SK-N-SH treated with all-trans-retinoic acid at 6 μM for 48 hours (cell line): ENCODE data around the gene KCNA10.

Experiments
- ATAC-seq: fragments of 200-7000 bp; cut with Tn5 transposase; 3 replicates; pipeline ENCODE4 v1.9.1; 2020; ENCODE audit warnings: mild to moderate bottlenecking, moderate library complexity
- ARNTL ChIP-seq: fragments of 450-650 bp; formaldehyde crosslinking; IDR thresholded peaks from 2 replicates; pipeline ENCODE4 v1.5.0; 2020; ENCODE audit warnings: low read depth, mild to moderate bottlenecking, moderate library complexity, borderline replicate concordance
- CREB5 ChIP-seq: fragments of 250-450 bp; sonication (Bioruptor Pico); IDR thresholded peaks from 2 replicates; pipeline ENCODE4 v1.5.1; 2020; ENCODE audit warnings: low read depth, mild to moderate bottlenecking, moderate library complexity
- CSDC2 ChIP-seq: fragments of 250-450 bp; sonication (Bioruptor Pico); IDR thresholded peaks from 2 replicates; pipeline ENCODE4 v1.5.0; 2020; ENCODE audit warnings: mild to moderate bottlenecking, moderate library complexity
- CSRNP3 ChIP-seq: fragments of 250-450 bp; sonication (Bioruptor Pico); IDR thresholded peaks from 2 replicates; pipeline ENCODE4 v1.5.1; 2021; ENCODE audit warnings: mild to moderate bottlenecking, moderate library complexity
- ESRRG ChIP-seq: fragments of 250-450 bp; sonication (Bioruptor Pico); IDR thresholded peaks from 2 replicates; pipeline ENCODE4 v1.6.1; 2021; ENCODE audit warnings: mild to moderate bottlenecking
- GLIS3 ChIP-seq: fragments of 250-450 bp; sonication (Bioruptor Pico); IDR thresholded peaks from 2 replicates; pipeline ENCODE4 v1.5.0; 2020; ENCODE audit warnings: mild to moderate bottlenecking, moderate library complexity
- ISL1 ChIP-seq: fragments of 250-450 bp; sonication (Bioruptor Pico); IDR thresholded peaks from 2 replicates; pipeline ENCODE4 v2.1.2; 2022; ENCODE audit warnings: mild to moderate bottlenecking, moderate library complexity
- OSR1 ChIP-seq: fragments of 250-450 bp; sonication (Bioruptor Pico); IDR thresholded peaks from 2 replicates; pipeline ENCODE4 v1.8.0; 2022; ENCODE audit warnings: moderate library complexity, mild to moderate bottlenecking, inconsistent platforms
- PATZ1 ChIP-seq: fragments of 250-450 bp; sonication (Bioruptor Pico); IDR thresholded peaks from 2 replicates; pipeline ENCODE4 v1.8.0; 2020; ENCODE audit warnings: mild to moderate bottlenecking, moderate library complexity, borderline replicate concordance
- POU6F1 ChIP-seq: fragments of 250-450 bp; sonication (Bioruptor Pico); IDR thresholded peaks from 2 replicates; pipeline ENCODE4 v1.8.0; 2021; ENCODE audit warnings: low read depth, mild to moderate bottlenecking, moderate library complexity, borderline replicate concordance
- PPARA ChIP-seq: fragments of 250-450 bp; sonication (Bioruptor Pico); IDR thresholded peaks from 2 replicates; pipeline ENCODE4 v1.5.0; 2020; ENCODE audit warnings: mild to moderate bottlenecking, borderline replicate concordance
- RARB ChIP-seq: fragments of 250-450 bp; sonication (Bioruptor Pico); IDR thresholded peaks from 2 replicates; pipeline ENCODE4 v1.8.0; 2021; ENCODE audit warnings: mild to moderate bottlenecking, moderate library complexity
- SNAI2 ChIP-seq: fragments of 250-450 bp; sonication (Bioruptor Pico); IDR thresholded peaks from 2 replicates; pipeline ENCODE4 v1.5.0; 2020; ENCODE audit warnings: mild to moderate bottlenecking, moderate library complexity
- TCF4 ChIP-seq: fragments of 250-450 bp; sonication (Bioruptor Pico); IDR thresholded peaks from 2 replicates; pipeline ENCODE4 v1.8.0; 2021; ENCODE audit warnings: mild to moderate bottlenecking, moderate library complexity, borderline replicate concordance
- TOX ChIP-seq: fragments of 250-450 bp; sonication (Bioruptor Pico); IDR thresholded peaks from 2 replicates; pipeline ENCODE4 v1.8.0; 2021; ENCODE audit warnings: mild to moderate bottlenecking, moderate library complexity, borderline replicate concordance
- TSHZ2 ChIP-seq: fragments of 250-450 bp; sonication (Bioruptor Pico); IDR thresholded peaks from 2 replicates; pipeline ENCODE4 v1.5.0; 2020; ENCODE audit warnings: mild to moderate bottlenecking, moderate library complexity
- ZC3H10 ChIP-seq: fragments of 250-450 bp; sonication (Bioruptor Pico); IDR thresholded peaks from 2 replicates; pipeline ENCODE4 v1.5.1; 2021; ENCODE audit warnings: mild to moderate bottlenecking, moderate library complexity
- ZFP3 ChIP-seq: fragments of 250-450 bp; sonication (Bioruptor Pico); IDR thresholded peaks from 2 replicates; pipeline ENCODE4 v1.5.0; 2020; ENCODE audit warnings: mild to moderate bottlenecking, moderate library complexity
- ZFP30 ChIP-seq: fragments of 450-650 bp; formaldehyde crosslinking; IDR thresholded peaks from 2 replicates; pipeline ENCODE4 v1.5.0; 2022; ENCODE audit warnings: mild to moderate bottlenecking, moderate library complexity
- ZNF565 ChIP-seq: fragments of 450-650 bp; formaldehyde crosslinking; conservative IDR thresholded peaks from 2 replicates; pipeline ENCODE4 v1.5.0; 2020; ENCODE audit warnings: low read depth, mild to moderate bottlenecking, moderate library complexity
- ZNF70 ChIP-seq: fragments of 450-650 bp; formaldehyde crosslinking; IDR thresholded peaks from 2 replicates; pipeline ENCODE4 v1.5.0; 2020; ENCODE audit warnings: mild to moderate bottlenecking, moderate library complexity
- ZNF8 ChIP-seq: fragments of 450-650 bp; formaldehyde crosslinking; IDR thresholded peaks from 2 replicates; pipeline ENCODE4 v1.5.0; 2020; ENCODE audit warnings: mild to moderate bottlenecking, moderate library complexity

KCNA10 gene

GRCh38 chr1:110488867-110489266, 30.1 kb downstream of the KCNA10 start (continued):
- no peak for TF ChIP-seq CSRNP3 (CRISPR knock-in tag)

DNA sequence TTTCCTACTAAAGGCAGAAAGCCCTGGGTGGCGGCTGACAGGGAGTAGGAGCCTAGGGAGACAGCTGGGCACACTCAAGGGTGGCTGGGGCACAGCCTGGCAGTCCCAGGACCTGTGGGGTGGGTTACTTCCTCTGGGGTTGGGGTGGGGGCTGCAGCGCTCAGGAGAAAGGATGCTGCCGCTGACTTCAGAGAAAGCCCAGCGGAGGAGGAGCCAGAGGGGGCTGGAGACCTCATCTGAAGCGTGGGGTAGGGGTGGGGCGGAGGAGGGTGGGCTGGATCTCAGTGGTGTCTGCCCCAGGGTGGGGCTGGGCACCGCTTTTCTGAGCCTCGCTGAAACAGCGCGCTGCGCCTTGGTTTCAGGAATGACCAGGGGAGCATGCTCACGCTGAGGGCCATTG, 30.8 kb downstream of the KCNA10 start:
- TF ChIP-seq GLIS3 (CRISPR knock-in tag) (no peak), ISL1 (CRISPR knock-in tag) (no peak), ARNTL (no peak)
- no peak for ATAC-seq

DNA sequence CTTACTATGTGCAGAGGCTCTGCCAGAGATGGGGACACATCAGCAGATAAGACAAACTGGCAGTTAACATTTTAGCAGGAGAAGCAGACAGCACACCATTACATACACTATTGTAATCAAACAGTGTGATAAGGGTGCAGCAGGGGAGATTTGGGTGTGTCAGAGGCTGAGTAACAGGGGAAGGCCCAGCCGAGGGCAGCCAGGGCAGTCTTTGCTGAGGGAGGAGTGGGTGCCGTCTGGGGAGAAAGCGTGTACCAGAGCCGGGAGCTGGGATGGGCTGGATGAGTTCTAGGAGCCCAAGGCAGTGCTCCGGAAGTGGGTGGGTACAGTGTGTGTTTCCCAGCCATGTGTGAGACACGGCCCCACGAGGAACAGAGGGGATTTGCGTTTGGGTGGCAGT, 31.2 kb downstream of the KCNA10 start:
- TF ChIP-seq PPARA (CRISPR knock-in tag) (no peak), OSR1 (CRISPR knock-in tag) (no peak), ZNF565 (CRISPR knock-in tag) (no peak), TOX (CRISPR knock-in tag) (no peak), SNAI2 (no peak), ZFP30 (CRISPR knock-in tag) (no peak), ZC3H10 (CRISPR knock-in tag) (no peak), TSHZ2 (no peak), ISL1 (CRISPR knock-in tag) (no peak), ESRRG (no peak), CSRNP3 (CRISPR knock-in tag) (no peak), GLIS3 (CRISPR knock-in tag) (no peak), ZNF70 (CRISPR knock-in tag) (no peak), TCF4 (CRISPR knock-in tag) (no peak), CSDC2 (no peak), ZNF8 (no peak), POU6F1 (CRISPR knock-in tag) (no peak), ZFP3 (CRISPR knock-in tag) (no peak)
- ATAC-seq: no peak

GRCh38 chr1:110485725-110486124, 33.2 kb downstream of the KCNA10 start:
- ATAC-seq: peak; percentile 32; the same call in 1 of the 3 replicates
- TF ChIP-seq TSHZ2 (no peak), PATZ1 (no peak), POU6F1 (CRISPR knock-in tag) (no peak), RARB (no peak), TOX (CRISPR knock-in tag) (no peak), CREB5 (no peak)
